HG03159 (cell line): Measurements from ENCODE around the gene TRIM2.
"Not testable (repeated sequence)": the region's sequence is repeated elsewhere in the genome, so short reads cannot be mapped to it uniquely, and the experiment has no call there.

Experiments
- ATAC-seq: cut with Tn5 transposase; IDR thresholded peaks from one replicate; pipeline ENCODE4 v1.9.1; 2021; ENCODE audit warnings: mild to moderate bottlenecking, moderate library complexity; ENCODE audit not compliant: unreplicated experiment

TRIM2 gene

DNA sequence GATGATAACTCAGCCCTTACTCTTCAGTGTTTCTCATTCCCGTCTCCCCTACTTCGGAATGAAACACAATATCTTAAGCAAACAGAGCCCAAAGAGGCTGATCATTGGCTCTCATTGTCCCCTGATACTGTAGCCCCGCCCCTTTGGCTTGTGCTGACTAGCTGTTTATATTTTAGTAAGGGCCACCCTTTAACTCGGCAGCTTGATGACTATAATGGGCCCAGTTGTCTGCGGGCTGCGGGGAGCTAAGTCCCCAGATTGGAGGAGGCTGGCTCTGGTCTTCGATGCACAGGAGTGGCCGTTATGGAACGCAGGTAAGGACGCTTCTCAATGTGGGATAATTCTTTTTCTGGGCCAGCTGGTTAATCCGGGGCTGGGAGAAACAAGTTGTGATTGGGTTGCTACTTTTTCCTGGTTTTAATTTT is at the start of gene TRIM2:
TRIM2 (plus strand) TSS at position 197 of the 425 bp plus-strand sequence; CDS start at position 285, 88 bp downstream.
- no peak for ATAC-seq

DNA sequence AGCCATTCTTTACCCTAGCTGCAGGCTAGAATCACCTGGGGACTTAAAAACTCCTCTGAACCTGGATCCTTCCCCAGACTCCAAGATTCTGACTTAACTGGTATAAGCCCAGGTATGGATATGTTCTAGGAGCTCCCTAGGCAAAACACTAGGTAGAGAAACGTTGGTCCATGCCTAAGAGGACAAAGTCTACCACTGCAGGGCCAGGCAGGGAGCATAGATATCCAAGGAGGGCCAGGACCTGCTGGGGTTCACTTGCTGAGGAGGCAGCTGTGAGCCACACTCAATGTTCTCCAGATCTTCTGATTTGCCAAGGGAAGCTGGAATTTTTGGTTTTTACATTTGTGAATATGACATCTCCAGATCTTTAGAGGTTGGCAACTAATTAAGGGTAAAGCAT is 48.6 kb upstream of the TRIM2 start:
- no peak for ATAC-seq

DNA sequence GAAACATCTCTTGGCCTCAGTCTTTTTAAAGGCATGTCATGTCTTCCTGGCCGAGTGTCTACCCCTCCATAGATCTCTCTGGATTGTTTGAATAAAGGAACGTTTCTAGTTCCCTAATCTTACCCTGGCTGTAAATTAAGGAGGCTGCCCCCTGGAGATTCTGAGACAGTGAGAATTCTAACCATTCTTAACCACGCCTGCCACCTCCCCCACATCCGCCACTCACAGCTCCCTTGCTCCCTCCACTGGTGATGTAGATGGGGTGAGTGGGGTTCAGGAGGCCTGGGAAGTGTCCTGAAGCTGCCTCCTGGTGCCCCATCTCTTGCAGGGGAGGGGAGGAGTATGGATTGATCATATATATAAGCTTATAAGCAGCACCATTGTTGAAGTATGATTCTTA is 48.0 kb upstream of the TRIM2 start:
- ATAC-seq: no peak

DNA sequence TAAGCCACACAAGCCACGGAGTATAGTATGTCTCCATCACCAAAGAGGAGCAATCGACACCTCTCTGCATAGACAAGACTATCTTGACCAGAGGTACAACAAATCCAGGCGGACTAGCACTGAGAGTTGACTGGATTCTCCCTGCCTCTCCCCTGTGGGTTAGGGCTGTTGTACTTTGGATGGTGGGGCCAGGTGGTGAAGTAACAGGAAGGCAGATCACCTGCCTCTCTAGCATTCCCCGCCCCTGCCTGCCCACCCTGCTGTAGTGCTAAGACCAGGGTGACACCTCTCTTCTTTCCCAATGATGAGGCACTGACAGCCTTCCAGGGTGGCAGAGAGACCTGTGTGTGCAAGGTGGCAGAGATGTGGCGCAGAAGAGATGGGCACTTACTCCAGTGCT is 47.5 kb upstream of the TRIM2 start:
- no peak for ATAC-seq

DNA sequence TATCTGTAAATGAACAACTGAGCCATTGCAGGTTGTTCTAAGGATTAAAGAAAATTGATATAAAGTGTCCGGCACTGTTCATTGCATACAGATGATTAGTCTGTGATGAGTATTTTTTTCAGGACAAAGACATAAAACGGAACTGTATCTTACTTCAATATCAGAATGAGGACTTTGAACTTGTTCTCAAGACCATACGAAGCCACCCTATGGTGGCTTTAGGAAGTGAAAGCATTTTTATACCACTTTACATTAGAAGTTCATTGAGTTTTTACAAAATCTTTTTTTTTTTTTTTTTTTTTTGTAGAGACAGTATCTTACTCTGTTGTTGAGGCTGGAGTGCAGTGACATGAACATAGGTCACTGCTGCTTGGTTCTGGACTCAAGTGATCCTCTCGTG is 45.2 kb upstream of the TRIM2 start:
- no peak for ATAC-seq

DNA sequence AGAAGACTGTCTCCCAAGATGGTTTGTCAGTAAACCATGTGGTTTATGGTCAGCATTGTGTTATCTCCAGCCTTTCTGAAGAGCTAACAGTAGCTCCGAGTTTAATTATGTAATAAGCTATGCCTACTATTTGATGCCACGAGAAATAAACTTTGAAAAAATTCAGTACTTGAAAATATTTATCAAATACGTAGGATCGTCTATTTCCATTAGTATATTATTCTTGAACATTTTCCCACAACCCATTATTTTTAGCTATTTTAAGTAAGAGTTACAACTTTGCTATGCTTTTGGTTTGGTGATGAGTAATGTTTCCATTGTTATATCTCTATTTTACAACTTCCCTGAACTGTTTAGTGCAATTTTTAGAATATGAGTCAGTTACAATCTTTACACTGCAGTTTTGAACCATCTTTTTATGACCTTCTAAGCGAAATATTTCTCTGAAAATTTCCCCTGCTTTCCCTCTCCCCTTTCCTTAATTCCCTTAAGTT is 44.5 kb upstream of the TRIM2 start:
- ATAC-seq: no peak

DNA sequence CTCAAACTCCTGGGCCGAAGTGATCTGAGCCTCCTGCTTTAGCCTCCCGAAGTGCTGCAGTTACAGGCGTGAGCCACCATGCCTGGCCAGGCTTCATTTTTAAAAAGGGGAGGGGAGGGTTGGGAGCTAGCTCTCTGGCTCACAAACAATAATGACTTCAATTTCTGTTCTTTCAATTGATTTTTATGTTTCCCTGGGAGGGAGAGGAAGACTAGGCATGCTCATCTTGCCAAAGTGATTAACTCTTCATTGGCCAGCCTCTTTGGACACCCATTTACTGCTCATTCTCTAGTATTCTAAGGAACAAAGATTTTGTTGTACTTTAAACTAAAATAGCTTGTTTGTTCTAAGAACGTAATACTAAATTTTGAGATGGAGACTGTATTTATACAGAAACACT is 43.4 kb upstream of the TRIM2 start:
- no peak for ATAC-seq

DNA sequence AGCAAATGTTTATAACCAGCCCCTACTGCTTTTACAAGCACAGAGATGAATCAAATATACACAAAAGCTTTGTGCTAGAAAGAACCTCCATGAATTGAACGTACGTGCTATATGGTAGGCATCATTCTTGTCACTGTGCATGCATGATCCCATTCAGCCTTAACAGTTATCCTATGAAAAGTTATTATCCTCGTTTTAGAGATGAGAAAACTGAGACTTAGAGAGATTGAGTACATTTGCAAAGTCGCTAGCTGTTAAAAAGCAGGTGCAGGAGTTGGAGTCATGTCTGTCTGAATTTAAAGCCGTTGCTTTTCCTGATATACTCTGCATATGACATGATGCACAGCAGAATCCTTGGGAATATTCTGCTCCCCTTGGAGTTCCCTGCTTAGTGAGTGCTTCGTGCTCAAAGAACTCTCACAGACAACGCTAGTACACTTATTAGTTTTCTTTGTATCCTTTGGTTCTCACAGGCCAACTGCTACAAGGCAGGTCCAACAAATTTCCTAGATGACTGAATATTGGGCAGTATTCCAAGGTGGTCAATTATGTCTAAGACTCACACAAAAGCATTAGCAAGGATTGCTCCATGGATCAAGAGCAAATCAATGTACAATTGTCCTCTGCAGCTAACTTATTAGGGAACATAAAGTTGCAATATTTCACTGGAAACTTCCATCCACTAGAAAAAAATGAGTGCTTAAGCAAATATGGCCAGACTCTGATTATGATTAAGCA is 42.8 kb upstream of the TRIM2 start:
- no peak for ATAC-seq

DNA sequence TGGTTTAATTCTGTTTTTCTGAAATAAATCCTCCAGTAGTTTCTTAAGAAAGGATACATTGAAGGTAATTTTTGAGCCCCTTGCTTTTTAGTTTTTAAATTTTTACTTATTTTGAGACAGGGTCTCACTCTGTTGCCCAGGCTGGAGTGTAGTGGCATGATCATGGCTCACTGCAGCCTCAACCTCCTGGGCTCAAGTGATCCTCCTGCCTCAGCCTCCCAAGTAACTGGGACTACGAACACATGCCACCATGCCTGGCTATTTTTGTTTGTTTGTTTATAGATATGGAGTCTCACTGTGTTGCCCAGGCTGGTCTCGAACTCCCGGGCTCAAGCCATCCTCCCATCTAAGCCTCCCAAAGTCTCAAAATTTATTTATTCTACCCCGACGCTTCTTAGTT is 39.0 kb upstream of the TRIM2 start:
- ATAC-seq: not testable (repeated sequence)

DNA sequence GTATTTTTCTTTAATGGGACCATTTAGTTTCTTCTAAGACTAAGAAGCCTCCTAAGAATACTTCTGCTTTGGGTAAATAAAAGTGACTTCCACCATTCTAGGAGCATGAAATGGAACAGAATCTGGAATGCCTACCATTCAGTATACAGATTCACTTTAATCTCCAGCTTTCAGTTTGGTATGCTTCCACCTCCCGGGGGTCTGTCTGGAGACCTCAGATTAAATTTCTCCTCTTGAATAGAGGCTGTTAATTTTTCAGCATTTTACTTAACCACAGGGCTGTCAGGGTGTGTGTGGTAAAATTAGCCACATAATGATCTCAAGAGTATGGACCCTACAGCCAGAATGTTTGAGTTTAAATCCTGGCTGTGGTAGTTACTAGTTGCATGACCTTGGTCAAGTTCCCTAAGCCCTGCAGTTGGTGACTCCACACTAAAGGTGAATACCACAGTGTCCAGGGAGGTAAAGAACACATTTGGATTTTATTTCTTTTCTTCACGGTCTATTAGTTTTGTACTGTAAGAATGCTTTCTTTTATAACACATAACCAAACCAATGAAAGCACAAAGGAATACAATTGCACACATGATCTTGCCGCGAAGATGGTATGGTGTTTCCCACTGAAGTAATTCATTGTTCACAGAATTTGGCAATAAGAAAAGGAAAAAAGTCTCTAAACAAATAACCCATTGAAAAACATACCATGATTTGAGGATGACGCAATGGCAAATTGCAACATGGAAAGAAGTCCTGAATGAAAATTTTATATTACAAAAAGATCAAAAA is 37.3 kb upstream of the TRIM2 start:
- no peak for ATAC-seq

DNA sequence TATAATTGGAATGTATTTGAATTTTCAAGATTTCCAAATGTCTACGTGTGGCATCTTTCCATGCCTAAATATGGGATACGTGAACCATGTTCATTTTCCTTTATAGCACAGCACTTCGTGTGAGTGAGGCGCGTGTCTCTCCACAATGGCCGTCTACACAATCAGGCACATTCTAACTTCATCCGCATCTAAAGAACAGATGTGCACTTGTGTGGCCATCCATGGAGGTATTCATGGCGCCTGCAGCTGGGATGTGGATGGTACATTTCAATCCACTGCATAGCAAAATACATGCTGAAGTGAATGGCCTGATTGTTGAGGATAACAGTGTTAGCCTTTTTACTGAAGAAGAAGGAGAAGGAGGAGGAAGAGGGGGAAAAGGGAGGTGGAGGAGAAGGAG is 34.5 kb upstream of the TRIM2 start:
- no peak for ATAC-seq

DNA sequence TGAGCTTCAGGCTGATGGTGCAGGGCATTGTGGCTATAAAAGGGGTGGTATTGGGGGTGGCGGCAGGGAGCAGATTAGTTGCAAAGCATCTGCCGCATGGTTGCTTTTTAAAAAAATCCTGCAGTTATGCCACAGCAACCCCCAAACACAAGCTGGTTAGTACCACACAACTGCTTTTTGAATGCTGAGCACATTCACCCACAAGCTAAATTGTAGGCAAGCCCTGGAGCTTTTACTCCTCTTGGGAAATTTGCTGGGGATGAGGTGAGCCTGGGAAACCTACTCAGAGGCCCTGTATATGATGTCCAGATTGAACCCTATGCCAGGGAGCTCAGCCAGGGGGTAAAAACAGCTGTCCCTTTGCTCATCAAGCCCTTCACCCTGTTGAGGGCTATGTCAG is 33.8 kb upstream of the TRIM2 start:
- ATAC-seq: no peak

DNA sequence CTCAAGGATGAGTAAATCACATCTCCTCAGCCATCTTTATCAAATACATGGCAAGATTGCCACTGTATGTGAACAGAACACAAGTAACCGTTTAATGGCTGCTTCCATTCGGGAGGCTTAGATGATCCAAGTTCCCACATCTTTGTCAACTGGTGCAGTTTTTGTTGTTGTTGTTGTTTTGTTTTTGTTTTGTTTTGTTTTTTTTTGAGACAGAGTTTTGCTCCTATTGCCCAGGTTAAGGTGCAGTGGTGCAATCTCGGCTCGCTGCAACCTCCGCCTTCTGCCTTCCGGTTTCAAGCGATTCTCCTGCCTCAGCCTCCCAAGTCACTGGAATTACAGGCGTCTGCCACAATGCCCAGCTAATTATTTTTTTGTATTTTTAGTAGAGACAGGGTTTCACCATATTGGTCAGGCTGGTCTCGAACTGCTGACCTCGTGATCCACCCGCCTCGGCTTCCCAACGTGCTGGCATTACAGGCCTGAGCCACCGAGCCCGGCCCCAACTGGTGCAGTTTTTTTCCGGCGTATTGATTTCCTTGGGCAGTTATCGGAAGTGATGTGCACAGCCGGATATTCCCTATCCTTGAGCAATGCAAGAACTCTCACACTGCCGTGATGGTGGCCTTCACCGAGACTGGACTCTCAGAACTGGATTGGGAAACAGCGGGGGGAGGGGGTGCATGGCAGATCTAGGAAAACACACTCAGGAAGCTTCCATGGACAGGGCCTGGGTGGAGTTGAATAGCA is 29.2 kb upstream of the TRIM2 start:
- ATAC-seq: no peak

DNA sequence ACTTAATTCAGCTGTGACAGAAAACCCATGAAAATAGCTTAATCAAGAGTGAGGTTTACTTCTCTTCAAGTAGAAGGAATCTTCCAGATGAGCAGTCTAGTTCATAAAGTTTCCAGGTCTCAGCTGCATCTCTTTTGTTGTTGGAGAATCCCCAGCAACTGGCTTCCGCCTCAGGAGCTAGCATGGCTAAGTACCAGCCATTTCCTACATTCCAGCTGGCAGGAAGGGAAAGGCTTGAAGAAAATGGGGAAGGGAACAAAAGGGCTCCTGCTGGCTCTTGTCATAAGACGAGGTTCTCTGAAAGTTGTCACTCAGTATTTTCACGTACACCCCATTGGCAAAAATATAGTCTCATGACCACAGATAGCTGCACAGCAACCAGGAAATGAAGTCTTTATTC is 27.3 kb upstream of the TRIM2 start:
- ATAC-seq: no peak

DNA sequence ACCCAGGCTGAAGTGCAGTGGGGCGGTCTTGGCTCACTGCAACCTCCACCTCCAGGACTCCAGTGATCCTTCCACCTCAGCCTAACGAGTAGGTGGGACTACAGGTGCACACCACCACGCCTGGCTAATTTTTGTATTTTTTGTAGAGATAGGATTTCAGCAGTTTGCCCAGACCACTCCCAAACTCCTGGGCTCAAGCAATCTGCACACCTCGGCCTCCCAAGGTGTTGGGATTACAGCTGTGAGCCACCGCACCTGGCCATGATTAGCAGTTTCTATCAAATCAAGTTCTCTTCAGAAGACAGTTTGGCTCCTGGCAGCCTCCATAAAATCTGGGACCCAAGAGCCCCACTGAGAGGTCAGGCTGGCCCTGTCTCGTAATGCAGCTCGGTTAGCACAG is 26.4 kb upstream of the TRIM2 start:
- no peak for ATAC-seq

DNA sequence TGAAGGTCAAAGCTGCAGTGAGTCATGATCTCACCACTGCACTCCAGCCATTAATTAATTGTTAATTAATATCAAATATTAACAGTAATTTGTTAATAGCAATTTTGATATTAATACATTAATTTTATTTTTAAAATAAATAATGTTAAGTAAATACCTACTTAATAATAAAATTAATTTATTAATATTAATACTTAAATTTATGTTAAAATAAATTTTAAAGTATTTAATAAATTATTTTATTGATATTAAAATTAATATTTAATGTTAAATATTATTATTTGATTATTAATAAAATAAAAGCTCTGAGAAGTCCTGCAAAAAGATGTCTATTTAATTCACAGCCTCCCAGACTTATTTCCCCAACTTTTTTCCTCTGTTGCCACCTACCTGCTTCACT is 25.1 kb upstream of the TRIM2 start:
- no peak for ATAC-seq

DNA sequence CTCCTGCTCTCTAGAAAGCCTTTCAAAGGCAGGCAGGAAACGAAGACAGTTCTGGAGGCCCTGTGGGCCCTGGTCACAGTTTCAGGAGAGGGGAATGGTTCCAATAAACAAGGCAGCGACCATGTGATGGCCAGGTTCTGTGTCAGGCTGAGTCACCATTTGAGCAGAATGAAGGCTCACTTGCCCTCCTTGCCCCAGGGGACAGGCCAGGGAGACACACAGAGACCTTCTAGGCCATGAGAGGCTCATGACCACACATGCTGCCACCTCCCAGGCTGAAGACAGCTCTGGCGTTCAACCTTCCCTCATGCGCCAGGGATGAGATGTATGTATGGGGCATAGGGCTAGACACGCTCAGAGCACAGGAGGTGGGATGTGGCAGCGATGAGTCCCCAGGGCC is 22.9 kb upstream of the TRIM2 start:
- no peak for ATAC-seq

DNA sequence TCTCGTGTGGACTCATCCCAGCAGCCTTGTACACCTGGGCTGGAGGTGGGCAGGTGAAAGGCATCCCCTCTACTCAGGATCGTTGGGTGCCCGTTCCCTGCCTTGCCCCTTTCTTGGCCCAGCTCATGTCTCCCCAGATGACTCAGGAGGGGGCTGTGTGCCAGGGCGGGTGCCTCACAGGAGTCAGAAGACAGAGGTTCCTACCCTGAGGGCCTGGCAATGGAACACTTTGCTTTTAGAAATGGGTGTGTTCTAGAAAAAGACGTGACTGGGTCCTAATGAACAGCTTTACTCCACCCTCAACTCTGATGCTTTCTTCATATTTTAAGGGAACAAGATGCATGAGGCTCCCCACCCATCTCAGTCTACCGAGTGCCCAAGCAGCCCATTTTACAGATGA is 22.5 kb upstream of the TRIM2 start:
- ATAC-seq: no peak

DNA sequence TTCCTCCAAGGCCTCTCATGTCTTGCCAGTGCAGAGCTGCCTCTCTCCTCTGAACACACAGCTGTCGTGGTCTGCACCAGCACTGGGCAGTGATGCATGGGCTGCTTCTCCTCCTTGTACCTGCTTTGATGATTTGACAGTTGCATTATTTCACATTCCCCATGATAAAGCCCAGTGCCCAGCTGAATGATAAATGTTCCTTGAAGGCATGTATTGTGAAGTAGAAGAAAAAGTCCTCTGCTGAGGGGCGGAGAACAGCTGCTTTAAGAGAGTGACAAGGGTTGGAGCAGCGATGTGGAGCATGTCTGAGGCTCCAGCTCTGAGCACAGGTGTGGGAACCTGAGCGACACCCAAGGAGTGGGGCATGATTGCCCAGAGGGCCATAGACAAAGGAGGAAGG is 21.1 kb upstream of the TRIM2 start:
- no peak for ATAC-seq

DNA sequence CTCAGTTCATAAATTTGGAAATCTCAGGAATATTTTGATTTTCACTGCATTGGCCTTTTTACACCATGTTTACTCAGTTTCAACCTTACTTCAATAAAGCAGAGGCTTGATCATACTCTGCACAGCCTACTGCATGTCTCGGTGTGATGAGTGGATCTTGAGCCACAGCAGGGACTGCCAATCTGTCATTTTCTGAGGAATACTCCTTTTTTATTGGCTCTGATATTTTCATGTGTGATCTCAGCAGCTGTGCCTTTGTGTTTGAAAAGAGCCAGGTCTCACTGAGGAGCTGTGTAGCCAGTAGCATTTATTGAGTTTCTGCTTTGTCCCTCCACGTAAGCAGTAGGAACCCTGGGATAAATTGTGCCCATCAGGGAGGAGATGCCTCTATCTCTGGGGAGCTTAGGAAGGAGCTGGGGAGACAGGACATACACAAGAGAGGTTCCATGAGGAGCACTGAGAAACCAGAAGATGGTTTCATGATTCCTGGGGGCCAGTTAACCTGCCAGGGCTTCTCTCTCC is 18.9 kb upstream of the TRIM2 start:
- ATAC-seq: no peak

DNA sequence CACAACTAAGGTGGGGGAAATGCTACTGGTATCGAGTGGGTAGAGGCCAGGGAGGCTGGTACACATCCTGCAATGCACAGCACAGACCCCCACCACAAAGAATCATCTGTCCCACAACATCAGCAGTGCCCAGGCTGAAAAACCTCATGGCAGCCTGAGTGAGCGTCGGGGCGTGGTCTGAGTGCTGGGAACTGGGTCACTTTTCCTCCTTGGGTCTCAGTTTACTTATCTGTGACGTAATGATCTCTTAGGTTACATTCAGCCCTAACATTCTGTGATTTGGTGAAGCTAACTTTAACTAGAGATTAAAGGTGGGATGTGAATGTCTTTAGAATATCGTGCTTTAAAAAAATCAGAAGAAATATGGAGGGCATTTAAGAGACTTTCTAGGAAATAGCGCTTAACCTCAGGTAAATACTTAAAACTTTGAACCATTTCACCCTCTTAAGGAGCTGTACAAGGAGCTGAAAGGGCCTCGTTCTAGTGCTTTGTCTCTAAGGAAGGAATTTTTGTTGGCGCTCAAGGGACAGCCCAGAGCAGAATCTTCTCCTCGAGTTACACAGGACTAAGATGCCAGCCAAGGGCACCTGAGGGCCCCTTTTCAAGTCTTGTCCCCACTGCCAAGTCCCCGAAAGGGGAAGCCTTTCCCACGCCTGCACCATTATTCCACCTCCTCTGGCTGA is 18.1 kb upstream of the TRIM2 start:
- no peak for ATAC-seq
